ENCODE measurements around the gene AP4B1.
"Not testable (repeated sequence)": the region's sequence is repeated elsewhere in the genome, so short reads cannot be mapped to it uniquely, and the experiment has no call there.

AP4B1 gene

DNA sequence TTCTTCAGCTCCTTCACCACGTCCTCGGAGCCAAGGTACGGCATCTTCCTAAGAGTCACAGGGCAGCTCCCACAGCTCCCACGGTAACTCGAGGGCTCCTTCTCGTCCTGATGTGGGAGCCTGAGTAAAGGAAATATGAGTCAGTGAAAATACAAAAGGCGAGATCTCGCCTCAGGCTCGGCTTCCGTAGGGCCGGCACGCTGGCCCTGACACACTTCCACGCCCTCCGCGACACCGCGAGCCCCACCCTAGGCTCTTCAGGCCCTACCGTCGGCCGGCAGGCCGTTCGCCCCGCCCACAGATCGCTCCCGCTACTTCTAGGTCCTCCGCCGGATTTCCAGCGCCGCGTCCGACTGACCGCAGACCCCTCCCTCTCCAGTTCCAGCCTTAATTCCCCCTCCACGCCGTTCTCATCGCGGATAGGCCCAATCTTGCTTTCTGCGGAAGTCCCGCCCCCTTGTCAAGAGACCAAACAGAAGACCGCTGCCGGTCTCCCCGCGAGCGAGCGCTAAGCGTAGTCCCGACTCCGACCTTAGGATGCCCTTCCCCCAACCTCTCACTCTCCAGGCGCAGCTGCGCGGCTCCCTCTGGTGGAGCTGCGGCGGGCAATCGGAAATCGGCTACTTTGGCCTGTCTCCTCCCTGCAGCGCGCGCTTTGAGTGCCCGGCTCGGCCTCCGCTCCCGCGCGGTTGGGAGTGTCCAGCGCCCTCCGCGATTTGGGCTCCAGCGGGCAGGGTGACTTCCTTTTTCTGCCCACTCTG lies at the start of gene AP4B1, which contains the start of gene DCLRE1B:
Gene AP4B1, minus strand, starts transcription at position 126 of the 761 bp plus-strand sequence. Its CDS starts 82 bp downstream, at position 44.
Gene DCLRE1B, plus strand, starts transcription at position 653 of the 761 bp plus-strand sequence. CDS start 261 bp downstream, outside the sequence.
- DNase-seq: peak; percentile 97

DNA sequence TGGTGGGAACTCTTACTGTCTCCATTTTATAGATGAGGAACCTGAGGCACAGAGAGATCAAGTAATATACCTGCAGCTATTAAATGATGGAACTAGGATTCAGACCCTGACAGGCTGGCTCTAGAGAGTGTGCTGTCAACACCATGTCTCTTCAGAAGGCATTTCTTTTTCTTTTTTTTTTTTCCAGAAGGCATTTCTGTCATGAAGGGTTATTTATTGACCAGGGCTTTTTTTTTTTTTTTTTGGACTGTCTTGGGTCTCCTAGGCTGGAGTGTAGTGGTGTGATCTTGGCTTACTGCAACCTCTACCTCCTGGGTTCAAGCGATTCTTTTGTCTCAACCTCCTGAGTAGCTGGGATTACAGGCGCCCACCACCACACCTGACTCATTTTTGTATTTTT lies 47.1 kb upstream of the AP4B1 start:
- no peak for DNase-seq

DNA sequence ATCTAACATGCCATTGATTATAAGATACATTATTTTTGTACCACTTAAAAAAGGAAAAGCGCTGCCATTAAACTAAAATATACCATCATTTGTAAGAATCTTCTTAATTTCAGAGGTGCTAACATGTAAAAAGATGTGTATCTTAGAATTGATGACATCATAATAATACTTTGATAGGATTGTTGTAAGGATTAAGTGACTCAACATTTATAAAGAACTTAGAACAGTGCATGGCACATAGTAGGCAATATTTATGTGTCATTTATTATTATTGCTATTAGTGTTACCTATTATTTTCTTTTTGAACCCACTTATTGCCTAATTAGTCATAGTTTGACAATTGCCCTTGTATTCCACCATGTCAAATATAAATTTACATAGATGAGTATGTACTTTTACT lies 46.3 kb upstream of the AP4B1 start:
- no peak for DNase-seq

DNA sequence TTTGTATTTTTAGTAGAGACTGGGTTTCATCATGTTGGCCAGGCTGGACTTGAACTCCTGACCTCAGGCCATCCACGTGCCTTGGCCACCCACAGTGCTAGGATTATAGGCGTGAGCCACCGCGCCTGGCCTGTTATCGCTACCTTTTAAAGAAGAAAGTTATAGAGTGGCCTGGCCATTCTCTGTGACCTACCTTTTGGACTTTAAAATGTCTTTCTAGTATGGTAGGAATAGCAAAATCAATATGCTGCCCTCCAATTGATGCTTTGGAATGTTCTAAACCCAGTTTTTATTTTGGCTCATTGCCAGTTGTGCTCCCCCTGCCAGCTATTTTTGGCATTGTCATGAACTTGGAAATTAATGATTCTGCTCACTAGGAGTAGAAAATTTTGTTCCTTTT lies 44.4 kb upstream of the AP4B1 start:
- DNase-seq: no peak

DNA sequence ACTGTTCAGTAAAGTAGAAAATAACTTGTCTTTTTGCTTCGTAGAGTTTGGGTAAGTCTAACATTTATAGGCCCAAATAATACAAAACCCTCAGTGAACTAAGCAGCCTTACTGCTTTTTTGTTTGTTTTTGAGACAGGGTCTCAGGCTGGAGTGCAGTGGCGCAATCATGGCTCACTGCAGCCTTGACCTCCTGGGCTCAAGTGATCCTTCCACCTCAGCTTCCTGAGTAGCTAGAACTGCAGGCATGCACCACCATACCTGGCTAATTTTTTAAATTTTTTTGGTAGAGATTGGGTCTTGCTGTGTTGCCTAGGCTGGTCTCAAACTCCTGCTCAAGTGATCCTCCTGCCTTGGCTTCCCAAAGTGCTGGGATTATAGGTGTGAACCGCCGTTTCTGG lies 43.6 kb upstream of the AP4B1 start:
- DNase-seq: not testable (repeated sequence)

- DNase-seq: no peak
Observed at GRCh38 chr1:113947388-113948107, 42.9 kb upstream of the AP4B1 start.

DNA sequence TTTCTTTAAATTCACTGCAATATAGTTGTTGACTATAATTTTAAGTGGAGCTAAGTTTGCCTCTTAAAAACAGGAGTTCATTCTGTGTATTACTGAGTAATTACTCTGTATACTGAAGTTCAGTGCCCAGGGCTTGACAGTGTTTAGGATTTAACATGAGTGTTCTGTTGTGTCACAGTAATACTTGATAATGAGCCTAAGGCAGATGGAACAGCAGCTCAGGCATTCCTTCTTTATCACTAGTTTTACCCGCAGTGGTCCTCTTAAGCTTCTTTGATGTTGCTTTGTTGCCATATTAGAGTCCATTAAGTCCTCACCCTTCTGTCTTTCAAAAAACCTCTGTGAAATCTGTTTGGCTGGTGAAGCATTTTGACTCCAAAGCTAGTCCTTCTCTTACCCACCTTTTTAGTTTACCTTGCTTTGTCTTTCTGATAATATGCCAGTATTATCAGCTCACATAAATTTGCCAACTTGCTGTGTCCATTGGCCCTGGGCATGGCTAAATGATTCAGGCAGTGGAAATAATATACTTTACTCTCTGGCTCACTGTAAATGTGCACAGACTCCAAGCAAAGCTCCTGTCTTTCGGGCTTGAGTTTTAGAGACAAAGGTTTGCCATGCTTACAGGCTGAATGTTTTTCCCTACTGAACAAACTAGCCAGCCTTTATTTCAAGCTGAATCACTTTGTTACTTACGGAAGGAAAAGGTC lies 42.2 kb upstream of the AP4B1 start:
- no peak for DNase-seq

DNA sequence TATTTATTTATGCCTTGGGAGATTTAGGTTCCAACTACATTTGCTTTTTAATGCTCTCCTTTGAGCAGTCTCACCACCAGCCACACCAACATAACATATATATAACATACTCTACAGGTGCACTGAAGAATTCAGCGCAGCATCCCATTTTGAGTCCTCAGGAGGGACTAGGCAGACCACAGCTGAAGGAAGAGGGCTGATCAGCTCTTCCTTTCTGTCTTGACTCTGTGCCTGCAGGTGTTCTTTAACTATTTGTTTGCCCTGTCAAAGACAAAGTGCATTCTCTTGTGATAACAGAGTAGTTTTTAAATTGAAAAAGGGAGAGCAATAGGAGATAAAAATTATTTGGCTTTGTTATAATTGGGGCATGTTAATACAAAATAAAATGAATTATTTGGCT lies 41.5 kb upstream of the AP4B1 start:
- no peak for DNase-seq

DNA sequence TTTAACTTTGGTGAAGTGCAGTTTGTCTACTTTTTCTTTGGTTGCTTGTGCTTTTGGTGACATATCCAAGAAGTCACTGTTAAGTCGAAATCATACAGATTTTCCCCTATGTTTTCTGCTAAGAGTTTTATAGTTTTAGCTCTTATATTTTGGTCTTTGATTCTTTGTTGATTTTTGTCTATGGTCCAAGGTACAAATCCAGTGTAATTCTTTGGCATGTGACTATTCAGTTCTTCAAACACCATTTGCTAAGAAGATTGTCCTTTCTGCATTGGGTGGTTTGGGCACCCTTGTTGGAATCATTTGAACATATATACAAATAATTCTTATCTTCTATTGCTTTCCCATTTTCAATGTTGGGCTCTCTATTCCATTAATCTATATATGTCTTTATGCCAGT lies 40.7 kb upstream of the AP4B1 start:
- DNase-seq: no peak

- DNase-seq: no peak
Observed at GRCh38 chr1:113943028-113943811, 38.6 kb upstream of the AP4B1 start.

- DNase-seq: no peak
Observed at GRCh38 chr1:113942527-113942926, 37.9 kb upstream of the AP4B1 start.

DNA sequence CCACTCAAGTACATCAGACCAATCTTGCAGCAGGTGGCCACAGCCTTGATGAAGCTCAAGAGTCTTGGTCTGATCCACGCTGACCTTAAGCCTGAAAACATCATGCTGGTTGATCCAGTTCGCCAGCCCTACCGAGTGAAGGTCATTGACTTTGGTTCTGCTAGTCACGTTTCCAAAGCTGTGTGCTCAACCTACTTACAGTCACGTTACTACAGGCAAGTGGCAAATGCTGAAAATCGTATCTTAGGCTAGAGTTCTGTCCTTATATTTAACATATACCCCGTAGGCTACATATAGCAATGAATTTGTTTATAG lies 36.6 kb upstream of the AP4B1 start:
- DNase-seq: no peak

GRCh38 chr1:113940365-113941244 lies 36.0 kb upstream of the AP4B1 start:
- no peak for DNase-seq

DNA sequence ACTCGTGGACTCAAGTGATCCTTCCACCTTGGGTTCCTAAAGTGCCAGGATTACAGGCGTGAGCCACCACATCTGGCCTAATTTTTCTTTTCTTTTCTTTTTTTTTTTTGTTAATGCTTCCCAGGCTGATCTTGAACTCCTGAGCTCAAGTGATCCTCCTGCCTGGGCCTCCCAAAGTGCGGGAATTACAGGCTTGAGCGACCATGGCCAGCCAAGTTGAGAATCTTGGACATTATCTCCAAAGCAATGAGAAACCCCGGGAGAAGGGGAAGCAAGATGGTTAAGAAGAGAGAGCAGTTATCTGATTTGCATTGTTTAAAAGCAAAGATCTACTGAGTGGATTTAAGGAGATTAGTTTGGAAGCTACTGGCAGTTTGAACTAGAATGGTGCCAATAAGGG lies 33.6 kb upstream of the AP4B1 start:
- DNase-seq: no peak

GRCh38 chr1:113937146-113937545 lies 32.5 kb upstream of the AP4B1 start:
- DNase-seq: no peak

GRCh38 chr1:113935970-113936369 lies 31.4 kb upstream of the AP4B1 start:
- no peak for DNase-seq

GRCh38 chr1:113935176-113935575 lies 30.6 kb upstream of the AP4B1 start:
- DNase-seq: no peak

DNA sequence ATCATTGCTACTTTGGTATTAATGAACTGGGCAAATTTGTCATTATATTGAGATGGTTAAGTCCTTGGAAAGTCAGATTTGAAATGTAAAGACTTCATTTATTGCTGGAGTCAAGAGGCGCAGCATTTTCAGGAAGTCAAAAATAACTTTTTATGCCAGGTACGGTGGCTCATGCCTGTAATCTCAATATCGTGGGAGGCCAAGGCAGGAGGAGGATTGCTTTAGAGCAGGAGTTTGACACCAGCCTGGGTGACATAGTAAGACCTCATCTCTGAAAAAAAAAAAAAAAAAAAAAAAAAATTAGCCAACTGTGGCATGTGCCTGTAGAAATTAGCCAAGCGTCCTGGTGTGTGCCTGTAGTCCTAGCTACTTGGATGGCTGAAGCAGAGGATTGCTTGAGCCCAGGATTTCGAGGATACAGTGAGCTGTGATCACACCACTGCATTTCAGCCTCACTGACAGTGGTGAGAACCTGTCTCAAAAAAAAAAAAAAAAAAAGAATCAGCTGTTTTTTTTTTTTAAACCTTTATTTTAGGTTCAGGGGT lies 30.0 kb upstream of the AP4B1 start:
- DNase-seq: no peak

- no peak for DNase-seq
Observed at GRCh38 chr1:113934006-113934405, 29.4 kb upstream of the AP4B1 start.

GRCh38 chr1:113931451-113931851 lies 26.9 kb upstream of the AP4B1 start:
- no peak for DNase-seq

DNA sequence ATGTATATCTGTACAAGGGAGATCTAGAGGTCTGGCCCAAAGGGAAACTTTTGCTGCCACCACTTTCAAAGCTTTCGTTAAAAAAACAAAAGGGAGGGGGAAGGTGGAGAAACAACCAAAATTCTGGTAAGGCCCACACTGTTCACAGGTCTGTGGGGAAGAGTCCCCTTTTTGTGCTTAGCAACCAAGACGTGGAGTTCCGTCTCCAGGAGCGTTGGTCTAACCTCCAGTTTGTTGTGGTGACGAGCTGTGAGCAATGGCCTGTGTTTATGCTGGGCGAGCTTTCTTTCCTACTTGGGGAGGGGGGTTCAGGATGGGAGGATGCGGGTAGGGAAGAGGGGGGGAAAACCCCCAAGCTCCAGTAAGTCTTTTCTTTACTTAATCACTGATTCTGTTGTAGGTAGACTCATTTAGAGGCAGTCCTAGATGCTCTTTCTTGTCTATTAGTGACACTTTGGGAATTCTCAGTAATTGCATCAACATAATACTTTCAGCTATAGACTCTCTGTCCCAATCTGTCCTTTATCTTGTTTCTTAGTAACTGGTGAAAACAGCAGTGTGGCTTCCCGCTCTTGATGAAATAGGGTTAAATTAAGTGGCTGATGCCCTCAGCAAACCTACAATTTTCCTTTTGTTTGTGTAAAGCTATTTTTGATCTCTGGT lies 26.0 kb upstream of the AP4B1 start:
- no peak for DNase-seq
